ENCODE data around the gene ITM2C. TPM values are rescaled to one million over a fixed set of nuclear protein-coding genes. Genes with fewer than 3 reads are reported as not detected.

Gene ITM2C
- total RNA-seq, 1 experiment from 2014 or later: 21.9 TPM

DNA sequence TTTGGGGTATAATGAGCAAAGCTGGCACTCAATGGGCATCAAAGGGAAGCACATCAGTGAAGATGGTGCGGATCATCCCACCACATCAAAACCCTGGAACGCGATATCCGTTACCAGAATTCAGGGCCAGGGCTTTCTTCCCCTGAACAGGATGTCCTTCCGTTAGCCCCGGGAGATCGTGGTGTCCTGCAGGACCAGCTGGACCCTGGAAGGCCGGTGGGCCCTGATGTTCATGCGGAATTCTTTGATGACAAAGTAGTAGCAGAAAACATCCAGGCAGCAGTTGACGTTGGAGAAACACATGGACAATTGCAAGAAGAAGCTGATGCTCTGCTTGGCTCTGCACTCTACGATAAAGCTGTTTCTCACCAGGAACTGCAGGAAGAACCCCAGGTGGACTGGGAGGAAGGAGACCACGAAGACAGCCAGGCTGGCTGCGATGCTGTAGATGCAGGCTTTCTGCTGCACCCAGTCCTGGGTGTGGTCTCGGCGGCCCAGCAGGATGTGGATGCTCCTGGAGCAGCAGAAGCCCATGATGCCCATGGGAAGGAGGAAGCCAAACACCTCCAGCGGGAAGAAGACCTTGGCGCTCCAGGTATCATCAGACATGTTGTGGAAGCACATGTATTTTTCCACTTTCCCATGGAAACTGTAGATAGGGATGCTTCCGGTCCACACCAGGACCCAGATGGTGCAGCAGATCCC, 45.3 kb downstream of the ITM2C start:
- POLR2A ChIA-PET: no interaction called here
- H3K27ac Mint-ChIP-seq (ENCODE audit: low read depth, unreplicated experiment): no peak overlapping the region
- intact Hi-C loops (cut with micrococcal nuclease): loop anchor here (2.0 kb wide), 1 partner anchor 147 kb away; the partner anchor contains the start of gene PSMD1

DNA sequence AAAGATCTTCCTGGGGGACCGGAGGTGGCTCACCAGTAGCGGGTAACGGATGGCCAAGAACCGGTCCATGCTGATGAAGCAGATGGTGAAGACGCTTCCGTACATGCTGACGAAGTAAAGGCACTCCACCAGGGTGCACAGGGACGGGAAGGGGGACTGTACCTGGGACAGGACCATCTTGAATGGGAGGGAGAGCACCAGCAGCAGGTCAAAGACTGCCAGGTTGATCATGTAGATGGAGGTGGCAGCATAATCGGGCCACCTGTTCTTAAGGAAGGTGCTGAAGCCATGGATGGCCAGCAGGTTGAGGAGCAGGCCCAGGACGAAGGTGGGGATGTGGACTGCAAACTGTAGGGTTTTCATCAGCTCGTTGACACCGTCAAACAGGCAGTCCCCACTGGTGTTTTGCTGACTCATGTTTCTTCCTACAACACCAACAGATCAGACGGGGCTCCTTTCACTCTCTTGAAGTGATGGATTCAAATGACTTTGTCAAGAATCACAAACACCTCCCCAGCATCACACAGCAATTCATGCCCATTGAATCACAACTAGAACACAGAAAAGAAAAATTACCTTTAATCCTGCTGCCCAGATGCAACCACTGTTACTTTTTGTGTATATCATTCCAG, 45.9 kb downstream of the ITM2C start:
- H3K27me3 Mint-ChIP-seq (ENCODE audit: insufficient read depth, unreplicated experiment): peaks cover 23% of the 10 kb centered on the region
- BruUV-seq (replicated peaks): no TSS peak
- DNase-seq (ENCODE audit: unreplicated experiment): no peak
- ChIA-PET POLR2A (no interaction called here), CTCF (interaction anchor here (0.6 to 1.1 kb wide), 2 partner anchors 8 to 29 kb away, joined by 3 to 4 read pairs; no protein-coding TSS in a partner anchor)
- TF ChIP-seq, protein P1, sequence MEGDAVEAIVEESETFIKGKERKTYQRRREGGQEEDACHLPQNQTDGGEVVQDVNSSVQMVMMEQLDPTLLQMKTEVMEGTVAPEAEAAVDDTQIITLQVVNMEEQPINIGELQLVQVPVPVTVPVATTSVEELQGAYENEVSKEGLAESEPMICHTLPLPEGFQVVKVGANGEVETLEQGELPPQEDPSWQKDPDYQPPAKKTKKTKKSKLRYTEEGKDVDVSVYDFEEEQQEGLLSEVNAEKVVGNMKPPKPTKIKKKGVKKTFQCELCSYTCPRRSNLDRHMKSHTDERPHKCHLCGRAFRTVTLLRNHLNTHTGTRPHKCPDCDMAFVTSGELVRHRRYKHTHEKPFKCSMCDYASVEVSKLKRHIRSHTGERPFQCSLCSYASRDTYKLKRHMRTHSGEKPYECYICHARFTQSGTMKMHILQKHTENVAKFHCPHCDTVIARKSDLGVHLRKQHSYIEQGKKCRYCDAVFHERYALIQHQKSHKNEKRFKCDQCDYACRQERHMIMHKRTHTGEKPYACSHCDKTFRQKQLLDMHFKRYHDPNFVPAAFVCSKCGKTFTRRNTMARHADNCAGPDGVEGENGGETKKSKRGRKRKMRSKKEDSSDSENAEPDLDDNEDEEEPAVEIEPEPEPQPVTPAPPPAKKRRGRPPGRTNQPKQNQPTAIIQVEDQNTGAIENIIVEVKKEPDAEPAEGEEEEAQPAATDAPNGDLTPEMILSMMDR (IDR thresholded peaks at IDR 0.05; ENCODE audit: unreplicated experiment): no peak
- intact Hi-C loops (cut with micrococcal nuclease): no loop called here
- no peak overlapping the region for H3K4me3 Mint-ChIP-seq (ENCODE audit: unreplicated experiment)
- no peaks in the 10 kb centered on the region for H3K9me3 Mint-ChIP-seq (ENCODE audit: unreplicated experiment)
- no peaks in the 10 kb centered on the region for H3K36me3 Mint-ChIP-seq (ENCODE audit: insufficient read depth, unreplicated experiment)
- H3K27ac Mint-ChIP-seq (ENCODE audit: low read depth, unreplicated experiment): no peak overlapping the region
- H3K4me1 Mint-ChIP-seq (ENCODE audit: insufficient read depth, unreplicated experiment): peaks cover 15% of the 10 kb centered on the region

More for the DNA sequence above, 45.3 kb downstream of the ITM2C start:
- peaks cover 16% of the 10 kb centered on the region for H3K27me3 Mint-ChIP-seq (ENCODE audit: insufficient read depth, unreplicated experiment)
- CTCF ChIA-PET: interaction anchor here (1.1 kb wide), 1 partner anchor 7 kb away, joined by 4 read pairs; no protein-coding TSS in a partner anchor
- DNase-seq (ENCODE audit: unreplicated experiment): no peak
- H3K4me1 Mint-ChIP-seq (ENCODE audit: insufficient read depth, unreplicated experiment): peaks cover 15% of the 10 kb centered on the region
- no peak overlapping the region for H3K4me3 Mint-ChIP-seq (ENCODE audit: unreplicated experiment)
- no peaks in the 10 kb centered on the region for H3K9me3 Mint-ChIP-seq (ENCODE audit: unreplicated experiment)
- no TSS peak for BruUV-seq (replicated peaks)
- TF ChIP-seq, protein P1 (IDR thresholded peaks at IDR 0.05; ENCODE audit: unreplicated experiment): no peak
- H3K36me3 Mint-ChIP-seq (ENCODE audit: insufficient read depth, unreplicated experiment): no peaks in the 10 kb centered on the region

DNA sequence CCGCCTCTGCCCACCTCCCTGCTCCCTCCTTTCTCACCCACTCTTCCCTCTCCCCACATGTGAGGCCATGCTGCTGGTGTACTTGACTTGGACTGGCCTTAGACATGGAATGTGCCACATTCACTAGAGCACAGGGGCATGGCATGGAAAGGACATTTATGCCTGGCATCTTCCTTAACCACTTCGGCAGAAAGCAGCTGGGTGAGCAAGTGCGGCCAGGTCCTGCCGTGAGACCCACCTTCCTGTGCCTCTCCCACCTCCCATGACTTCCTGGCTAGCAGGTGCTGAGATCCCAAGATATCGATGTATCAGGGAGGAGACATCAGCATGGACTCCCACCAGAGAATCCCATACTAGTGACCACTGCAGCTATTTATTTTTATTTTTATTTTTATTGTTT, 47.3 kb downstream of the ITM2C start:
- H3K27ac Mint-ChIP-seq (ENCODE audit: low read depth, unreplicated experiment): no peak overlapping the region
- no peaks in the 10 kb centered on the region for H3K9me3 Mint-ChIP-seq (ENCODE audit: unreplicated experiment)
- CTCF ChIA-PET: interaction anchor here (0.6 to 3.1 kb wide), 3 partner anchors 10 to 75 kb away, joined by 4 to 13 read pairs (median 4); no protein-coding TSS in a partner anchor
- TF ChIP-seq, protein P1 (IDR thresholded peaks at IDR 0.05; ENCODE audit: unreplicated experiment): no peak
- BruUV-seq (replicated peaks): no TSS peak
- DNase-seq (ENCODE audit: unreplicated experiment): no peak
- no peaks in the 10 kb centered on the region for H3K36me3 Mint-ChIP-seq (ENCODE audit: insufficient read depth, unreplicated experiment)
- H3K4me3 Mint-ChIP-seq (ENCODE audit: unreplicated experiment): no peak overlapping the region
- H3K4me1 Mint-ChIP-seq (ENCODE audit: insufficient read depth, unreplicated experiment): peaks cover 15% of the 10 kb centered on the region
- peaks cover 37% of the 10 kb centered on the region for H3K27me3 Mint-ChIP-seq (ENCODE audit: insufficient read depth, unreplicated experiment)
- intact Hi-C loops (cut with micrococcal nuclease): no loop called here
- POLR2A ChIA-PET: no interaction called here

DNA sequence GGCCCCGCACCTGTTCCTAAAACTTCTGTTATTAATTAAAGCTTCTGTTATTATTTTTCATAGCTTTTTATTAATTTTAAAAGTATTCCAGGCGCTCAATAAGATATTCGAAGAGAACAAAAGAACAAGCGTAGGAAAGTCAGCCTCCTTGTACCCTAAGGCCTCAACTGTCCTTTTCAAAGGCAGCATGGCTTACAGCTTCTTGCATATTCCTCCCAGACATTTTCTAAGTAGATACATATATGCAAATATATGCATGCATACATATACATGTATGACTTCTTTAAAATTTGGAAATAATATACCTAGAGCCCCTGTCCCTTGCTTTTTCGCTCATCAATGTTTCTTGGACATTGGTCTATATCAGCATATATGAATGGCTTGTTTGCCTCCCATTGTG, 48.0 kb downstream of the ITM2C start:
- CTCF ChIA-PET: interaction anchor here (0.5 to 3.1 kb wide), 5 partner anchors 12 to 859 kb away, joined by 3 to 13 read pairs (median 4); no protein-coding TSS in a partner anchor
- POLR2A ChIA-PET: no interaction called here
- intact Hi-C loops (cut with micrococcal nuclease): no loop called here
- Mint-ChIP-seq H3K9me3 (ENCODE audit: unreplicated experiment) (no peaks in the 10 kb centered on the region), H3K36me3 (ENCODE audit: insufficient read depth, unreplicated experiment) (no peaks in the 10 kb centered on the region), H3K27me3 (ENCODE audit: insufficient read depth, unreplicated experiment) (peaks cover 43% of the 10 kb centered on the region), H3K27ac (ENCODE audit: low read depth, unreplicated experiment) (no peak overlapping the region), H3K4me1 (ENCODE audit: insufficient read depth, unreplicated experiment) (peaks cover 15% of the 10 kb centered on the region), H3K4me3 (ENCODE audit: unreplicated experiment) (no peak overlapping the region)
- TF ChIP-seq, protein P1 (IDR thresholded peaks at IDR 0.05; ENCODE audit: unreplicated experiment): no peak
- no peak for DNase-seq (ENCODE audit: unreplicated experiment)
- no TSS peak for BruUV-seq (replicated peaks)
